Left lung (tissue), 10 donors: ENCODE results near the gene UBE2QL1. TPM values are rescaled to one million over a fixed set of nuclear protein-coding genes. Genes with fewer than 3 reads are reported as not detected.

Source experiments
- ATAC-seq: fragments of 200-7000 bp; cut with Tn5 transposase; one replicate; pipeline ENCODE4 v1.9.1; 2020; ENCODE audit warnings: moderate library complexity
- DNase-seq, 4 donors: peaks; one replicate each; pipeline ENCODE4 v3.0.0-alpha.2; 2013 to 2020
- H3K27ac ChIP-seq, 2 donors: fragments of 200-600 bp; sonication (generic) in 1 of 2; one replicate each; pipeline versions ENCODE4 v1.5.0 to v1.8.0; 2020 to 2021
- H3K27me3 ChIP-seq, 2 donors: fragments of 200-600 bp; sonication (generic) in 1 of 2; one replicate each; pipeline versions ENCODE4 v1.5.0 to v1.8.0; 2020 to 2021
- H3K36me3 ChIP-seq, 2 donors: fragments of 200-600 bp; sonication (generic) in 1 of 2; one replicate each; pipeline versions ENCODE4 v1.5.0 to v1.8.0; 2020 to 2021
- H3K4me1 ChIP-seq, 2 donors: fragments of 200-600 bp; one replicate each; pipeline ENCODE4 v1.8.0; 2021
- H3K4me3 ChIP-seq, 2 donors: fragments of 200-600 bp; sonication (generic) in 1 of 2; one replicate each; pipeline versions ENCODE4 v1.5.0 to v1.8.0; 2020 to 2021; ENCODE audit warnings: mild to moderate bottlenecking in 1 of 2
- H3K9me3 ChIP-seq, 2 donors: fragments of 200-600 bp; sonication (generic) in 1 of 2; one replicate each; pipeline versions ENCODE4 v1.5.0 to v1.8.0; 2020 to 2021
- CTCF ChIP-seq, 2 donors: fragments of 200-600 bp; sonication (generic) in 1 of 2; IDR thresholded peaks; one replicate each; pipeline versions ENCODE4 v1.5.0 to v1.8.0; 2021; ENCODE audit warnings: antibody characterized with exemption in 2 of 2
- intact Hi-C, 2 donors: fragments of 100-400 bp; cut with DNase I; formaldehyde crosslinking; loops; one replicate each; pipeline versions ENCODE4 v1.11.2 to v1.14.2; 2022
- polyA plus RNA-seq, 6 donors: library from polyadenylated mRNA; unstranded; fragments of 120-200 nt; gene quantifications; one replicate each; pipeline ENCODE4 v1.2.1, GENCODE V29; 2013; ENCODE audit not compliant: insufficient read length in 6 of 6
- total RNA-seq, 2 donors: library from RNA; stranded (reverse); fragmentation: NEBNext Ultra II Directional; extraction: Animal tissue kit (Norgen Biotek cat#: 25700); gene quantifications; one replicate each; pipeline ENCODE4 v1.2.1, GENCODE V29; 2021
- donor health status: DM: no; HTN: yes; CAD: no.
- donor health status: DM: no; HTN: no; CAD: no.

Gene UBE2QL1
- total and polyA plus RNA-seq, 8 donors = 0.05 to 0.32 (median 0.27) TPM

- ATAC-seq (no peak), DNase-seq (no peak)
- Histone ChIP-seq H3K4me1 (no peaks in the 10 kb centered on the region), H3K36me3 (no peaks in the 10 kb centered on the region), H3K27me3 (peaks cover 0 to 43% of the 10 kb centered on the region in 2 donors), H3K4me3 (no peak overlapping the region), H3K9me3 (no peaks in the 10 kb centered on the region), H3K27ac (no peak overlapping the region)
- intact Hi-C loops = no loop called here
- no peak for TF ChIP-seq CTCF (IDR thresholded peaks at IDR 0.05)
Measured at GRCh38 chr5:6488021-6488420, 39.4 kb downstream of the UBE2QL1 start.

- Histone ChIP-seq H3K36me3 (no peaks in the 10 kb centered on the region), H3K9me3 (no peaks in the 10 kb centered on the region), H3K4me1 (no peaks in the 10 kb centered on the region), H3K4me3 (no peak overlapping the region), H3K27ac (no peak overlapping the region), H3K27me3 (peaks cover 0 to 35% of the 10 kb centered on the region in 2 donors)
- ATAC-seq = no peak
- intact Hi-C loops = no loop called here
- no peak for DNase-seq
- no peak for TF ChIP-seq CTCF (IDR thresholded peaks at IDR 0.05)
Measured at GRCh38 chr5:6489643-6490185, 41.1 kb downstream of the UBE2QL1 start.

- no peak for DNase-seq
- ATAC-seq = no peak
- Histone ChIP-seq H3K4me3 (no peak overlapping the region), H3K9me3 (no peaks in the 10 kb centered on the region), H3K27ac (no peak overlapping the region), H3K27me3 (peaks cover 0 to 33% of the 10 kb centered on the region in 2 donors), H3K36me3 (no peaks in the 10 kb centered on the region), H3K4me1 (no peaks in the 10 kb centered on the region)
- intact Hi-C loops = no loop called here
- TF ChIP-seq CTCF (IDR thresholded peaks at IDR 0.05) = no peak
Measured at GRCh38 chr5:6490246-6490645, 41.6 kb downstream of the UBE2QL1 start.

GRCh38 chr5:6490693-6491092 lies 42.0 kb downstream of the UBE2QL1 start:
- Histone ChIP-seq H3K36me3 (no peaks in the 10 kb centered on the region), H3K9me3 (no peaks in the 10 kb centered on the region), H3K4me1 (no peaks in the 10 kb centered on the region), H3K27me3 (peaks cover 0 to 33% of the 10 kb centered on the region in 2 donors), H3K27ac (no peak overlapping the region), H3K4me3 (no peak overlapping the region)
- TF ChIP-seq CTCF (IDR thresholded peaks at IDR 0.05) = no peak
- intact Hi-C loops = no loop called here
- no peak for ATAC-seq
- no peak for DNase-seq

GRCh38 chr5:6491196-6491918 lies 42.7 kb downstream of the UBE2QL1 start:
- no peak for TF ChIP-seq CTCF (IDR thresholded peaks at IDR 0.05)
- DNase-seq (peak in 1 of 4 donors; percentile 47), ATAC-seq (no peak)

More at GRCh38 chr5:6491196-6491918, 42.7 kb downstream of the UBE2QL1 start:
- Histone ChIP-seq H3K9me3 (no peaks in the 10 kb centered on the region), H3K36me3 (no peaks in the 10 kb centered on the region), H3K4me3 (no peak overlapping the region), H3K27me3 (peaks cover 0 to 33% of the 10 kb centered on the region in 2 donors), H3K4me1 (no peaks in the 10 kb centered on the region), H3K27ac (no peak overlapping the region)
- intact Hi-C loops = no loop called here
